Brain microvascular endothelial cell (primary cell): ENCODE results near the gene GLP1R.

ENCODE experiments used
- DNase-seq: peaks from one replicate; pipeline ENCODE4 v3.0.0-alpha.2; 2020
- H3K27ac ChIP-seq: fragments of 250-450 bp; sonication (Bioruptor Pico); 2 replicates; pipeline ENCODE4 v1.5.1; 2020; ENCODE audit warnings: mild to moderate bottlenecking, moderate library complexity
- H3K27me3 ChIP-seq: fragments of 250-450 bp; sonication (Bioruptor Pico); replicated peaks from 2 replicates; pipeline ENCODE4 v1.5.1; 2020; ENCODE audit warnings: mild to moderate bottlenecking
- H3K36me3 ChIP-seq: fragments of 250-450 bp; sonication (Bioruptor Pico); replicated peaks from 2 replicates; pipeline ENCODE4 v1.5.1; 2020; ENCODE audit warnings: mild to moderate bottlenecking
- H3K4me3 ChIP-seq: 2 replicates; pipeline ENCODE4 v1.5.1; 2011; ENCODE audit warnings: low read depth, mild to moderate bottlenecking, control low read depth, low read length, moderate library complexity
- CTCF ChIP-seq: IDR thresholded peaks from 2 replicates; pipeline ENCODE4 v1.5.1; 2011; ENCODE audit warnings: low read depth, mild to moderate bottlenecking, moderate library complexity, low read length, control low read depth, inconsistent platforms; ENCODE audit errors: missing control alignments
- in situ Hi-C: cut with HindIII; loops from 2 replicates; pipeline ENCODE4 v1.10.0; 2017; ENCODE audit warnings: low sequenced_read_pairs, low pct_ligation_motif_present

GLP1R gene

DNA sequence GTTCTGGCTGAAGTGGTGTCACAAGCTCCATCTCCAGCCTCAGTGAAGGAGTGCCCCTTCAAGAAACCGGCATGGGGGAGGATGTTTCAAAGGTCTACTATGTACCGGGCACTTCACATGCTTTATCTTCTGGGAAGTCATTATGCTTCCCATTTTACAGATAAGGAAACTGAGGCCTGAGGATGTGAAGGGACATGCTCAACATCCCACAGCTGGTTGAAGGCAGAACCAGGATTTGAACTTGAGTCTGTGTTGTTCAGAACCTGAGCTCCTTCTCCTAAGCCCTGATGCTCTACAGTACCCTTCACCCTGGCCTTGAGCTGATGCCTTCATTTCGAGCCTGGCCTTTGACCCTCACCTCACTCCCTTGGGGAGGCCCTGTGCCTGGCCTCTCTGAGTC, 13.0 kb downstream of the GLP1R start:
- Histone ChIP-seq H3K27ac (no peak overlapping the region), H3K4me3 (no peak overlapping the region), H3K27me3 (no peaks in the 10 kb centered on the region), H3K36me3 (no peaks in the 10 kb centered on the region)
- in situ Hi-C loops, result no loop called here
- no peak for TF ChIP-seq CTCF
- DNase-seq, result no peak

DNA sequence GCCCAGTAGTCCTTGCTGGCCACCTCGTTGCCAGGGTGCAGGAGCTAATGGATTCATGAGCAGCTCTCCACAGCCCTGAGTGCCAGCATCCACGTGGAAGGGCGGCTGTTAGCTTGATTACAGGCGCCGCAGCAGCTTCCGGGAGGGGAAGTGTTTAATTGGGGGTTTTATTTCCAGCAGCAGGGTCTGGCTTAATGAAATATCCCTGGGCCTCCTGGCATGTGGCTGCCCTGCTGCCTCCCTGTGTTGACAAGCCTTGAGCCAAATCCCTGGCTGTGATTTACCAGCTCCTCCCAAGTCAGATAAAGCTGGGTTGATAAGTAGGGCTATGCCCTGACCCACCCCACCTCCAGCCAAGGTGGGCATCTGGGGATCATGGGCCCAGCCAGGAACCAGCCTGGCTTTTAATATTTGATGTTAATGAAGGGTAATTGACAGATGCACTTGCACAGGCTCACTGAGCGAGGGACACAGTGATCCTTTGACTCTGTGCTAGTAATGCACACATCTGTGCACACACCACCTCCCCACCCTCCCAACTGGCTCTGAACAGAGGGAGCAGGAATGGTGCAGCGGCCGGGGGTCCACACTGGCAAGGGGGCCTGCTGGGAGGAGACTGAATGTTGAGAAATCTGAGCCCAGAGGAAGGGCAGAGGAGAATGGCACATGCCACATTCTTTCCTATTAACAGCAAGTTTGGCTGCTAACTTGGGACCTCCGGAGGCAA, 13.6 kb downstream of the GLP1R start:
- no peaks in the 10 kb centered on the region for H3K27me3 ChIP-seq
- H3K27ac ChIP-seq, result no peak overlapping the region
- no peak overlapping the region for H3K4me3 ChIP-seq
- no peaks in the 10 kb centered on the region for H3K36me3 ChIP-seq
- TF ChIP-seq CTCF, result no peak
- DNase-seq, result no peak
- in situ Hi-C loops, result no loop called here

GRCh38 chr6:39063526-39063925, 14.9 kb downstream of the GLP1R start:
- no peak overlapping the region for H3K27ac ChIP-seq
- H3K4me3 ChIP-seq, result no peak overlapping the region
- no peaks in the 10 kb centered on the region for H3K36me3 ChIP-seq
- in situ Hi-C loops, result no loop called here
- no peak for DNase-seq
- no peak for TF ChIP-seq CTCF
- no peaks in the 10 kb centered on the region for H3K27me3 ChIP-seq

DNA sequence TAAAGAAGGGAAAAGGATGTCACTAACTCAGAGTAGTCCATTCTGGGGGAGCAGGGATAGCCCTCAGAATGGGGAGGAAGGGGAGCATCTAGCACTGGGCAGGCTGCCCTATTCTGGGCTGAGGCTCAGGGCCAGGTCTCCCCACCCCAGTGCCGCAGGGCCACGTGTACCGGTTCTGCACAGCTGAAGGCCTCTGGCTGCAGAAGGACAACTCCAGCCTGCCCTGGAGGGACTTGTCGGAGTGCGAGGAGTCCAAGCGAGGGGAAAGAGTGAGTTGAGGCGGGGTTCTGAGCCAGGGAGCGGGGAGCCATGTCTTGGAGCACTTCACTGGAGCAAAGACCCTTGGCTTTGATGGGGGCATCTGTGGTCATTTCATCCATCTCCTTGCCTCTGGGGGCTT, 17.0 kb downstream of the GLP1R start:
- Histone ChIP-seq H3K36me3 (no peaks in the 10 kb centered on the region), H3K27ac (no peak overlapping the region), H3K27me3 (no peaks in the 10 kb centered on the region), H3K4me3 (no peak overlapping the region)
- TF ChIP-seq CTCF, result no peak
- DNase-seq, result no peak
- in situ Hi-C loops, result no loop called here

GRCh38 chr6:39068391-39068790, 19.8 kb downstream of the GLP1R start:
- H3K27me3 ChIP-seq, result no peaks in the 10 kb centered on the region
- DNase-seq, result no peak
- no peaks in the 10 kb centered on the region for H3K36me3 ChIP-seq
- TF ChIP-seq CTCF, result no peak
- H3K4me3 ChIP-seq, result no peak overlapping the region
- in situ Hi-C loops, result no loop called here
- no peak overlapping the region for H3K27ac ChIP-seq

GRCh38 chr6:39072830-39073229, 24.2 kb downstream of the GLP1R start:
- no peak overlapping the region for H3K27ac ChIP-seq
- DNase-seq, result no peak
- H3K36me3 ChIP-seq, result no peaks in the 10 kb centered on the region
- H3K4me3 ChIP-seq, result no peak overlapping the region
- TF ChIP-seq CTCF, result no peak
- in situ Hi-C loops, result no loop called here
- no peaks in the 10 kb centered on the region for H3K27me3 ChIP-seq
